Breast epithelium (tissue), 4 donors: ENCODE data around the gene CTNS. TPM values are rescaled to one million over a fixed set of nuclear protein-coding genes. Genes with fewer than 3 reads are reported as not detected.

Experiments used
- DNase-seq, 2 donors: peaks; one replicate each; pipeline ENCODE4 v3.0.0-alpha.2; 2019; ENCODE audit warnings: low spot score in 2 of 2
- H3K27ac ChIP-seq, 2 donors: fragments of 200-600 bp; sonication (generic) in 1 of 2; one replicate each; pipeline ENCODE4 v1.5.1; 2016 to 2019; ENCODE audit warnings: mild to moderate bottlenecking in 1 of 2
- H3K27me3 ChIP-seq, 2 donors: fragments of 200-600 bp; sonication (generic) in 1 of 2; one replicate each; pipeline versions ENCODE4 v1.5.1 to v1.6.0; 2017 to 2019; ENCODE audit warnings: control low read depth in 1 of 2, mild to moderate bottlenecking in 1 of 2
- H3K36me3 ChIP-seq: fragments of 200-600 bp; one replicate; pipeline ENCODE4 v1.5.1; 2019
- H3K4me1 ChIP-seq, 2 donors: fragments of 200-600 bp; sonication (generic); one replicate each; pipeline ENCODE4 v1.5.1; 2016 to 2019; ENCODE audit warnings: control low read depth in 1 of 2
- H3K4me3 ChIP-seq, 3 donors: fragments of 200-600 bp; sonication (generic); 1 replicate in 2 of 3; 2 replicates in 1 of 3; pipeline ENCODE4 v1.5.1; 2016 to 2019; ENCODE audit warnings: mild to moderate bottlenecking in 3 of 3, moderate library complexity in 2 of 3
- H3K9me3 ChIP-seq, 2 donors: fragments of 200-600 bp; sonication (generic) in 1 of 2; one replicate each; pipeline ENCODE4 v1.5.1; 2016 to 2019; ENCODE audit warnings: control low read depth in 1 of 2
- POLR2A ChIP-seq: fragments of 450-650 bp; IDR thresholded peaks from one replicate; pipeline ENCODE4 v1.6.1; 2016; ENCODE audit warnings: antibody characterized with exemption, mild to moderate bottlenecking, moderate library complexity
- POLR2AphosphoS5 ChIP-seq, 3 donors: sonication (generic); formaldehyde crosslinking; IDR thresholded peaks; one replicate each; pipeline ENCODE4 v1.6.1; 2017; ENCODE audit warnings: antibody characterized with exemption in 3 of 3
- intact Hi-C: fragments of 100-400 bp; cut with DNase I; formaldehyde crosslinking; loops from one replicate; pipeline ENCODE4 v1.15.1; 2023; ENCODE audit warnings: low total_unique reads
- total RNA-seq, 3 donors: library from RNA; depleted of rRNA; stranded (reverse); fragments of >200 nt; gene quantifications; one replicate each; pipeline ENCODE4 v1.1.0, GENCODE V29; 2016
- TF ChIP-seq, protein P1 (sequence below), 3 donors: fragments of 450-650 bp; IDR thresholded peaks; one replicate each; pipeline ENCODE4 v1.5.1; 2016 to 2017; ENCODE audit warnings: antibody characterized with exemption in 3 of 3, mild to moderate bottlenecking in 3 of 3, moderate library complexity in 3 of 3

Gene CTNS
- total RNA-seq, 3 donors from 2014 or later, result 20.0 to 31.0 (median 20.1) TPM

DNA sequence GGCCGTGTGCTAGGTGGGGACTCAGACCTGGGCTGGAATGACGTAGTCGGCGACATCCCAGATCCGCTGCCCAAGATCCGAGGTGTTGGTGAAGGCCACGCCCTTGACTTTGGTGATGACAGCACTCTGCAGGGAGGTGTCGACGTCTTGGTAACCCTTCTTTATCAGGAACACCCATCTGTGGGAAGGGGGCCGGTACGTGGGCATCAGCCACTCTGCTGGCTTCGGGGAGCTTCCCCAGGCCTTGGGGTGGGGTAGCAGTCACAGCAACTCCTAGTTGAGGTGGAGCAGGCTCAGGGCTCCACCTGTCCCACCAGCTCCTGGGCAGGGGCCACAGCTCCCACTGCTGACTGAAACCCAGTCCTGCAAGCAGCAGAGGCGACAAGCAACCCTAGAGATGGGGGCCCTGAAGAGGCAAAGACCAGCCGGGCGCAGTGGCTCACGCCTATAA is 55.1 kb downstream of the CTNS start:
- DNase-seq, result no peak
- Histone ChIP-seq H3K27ac (no peak overlapping the region), H3K9me3 (no peaks in the 10 kb centered on the region), H3K4me1 (peaks cover 0 to 4% of the 10 kb centered on the region in 2 donors), H3K27me3 (peaks cover 8 to 68% of the 10 kb centered on the region in 2 donors), H3K36me3 (no peaks in the 10 kb centered on the region), H3K4me3 (no peak overlapping the region)
- intact Hi-C loops, result no loop called here
- TF ChIP-seq, protein P1, sequence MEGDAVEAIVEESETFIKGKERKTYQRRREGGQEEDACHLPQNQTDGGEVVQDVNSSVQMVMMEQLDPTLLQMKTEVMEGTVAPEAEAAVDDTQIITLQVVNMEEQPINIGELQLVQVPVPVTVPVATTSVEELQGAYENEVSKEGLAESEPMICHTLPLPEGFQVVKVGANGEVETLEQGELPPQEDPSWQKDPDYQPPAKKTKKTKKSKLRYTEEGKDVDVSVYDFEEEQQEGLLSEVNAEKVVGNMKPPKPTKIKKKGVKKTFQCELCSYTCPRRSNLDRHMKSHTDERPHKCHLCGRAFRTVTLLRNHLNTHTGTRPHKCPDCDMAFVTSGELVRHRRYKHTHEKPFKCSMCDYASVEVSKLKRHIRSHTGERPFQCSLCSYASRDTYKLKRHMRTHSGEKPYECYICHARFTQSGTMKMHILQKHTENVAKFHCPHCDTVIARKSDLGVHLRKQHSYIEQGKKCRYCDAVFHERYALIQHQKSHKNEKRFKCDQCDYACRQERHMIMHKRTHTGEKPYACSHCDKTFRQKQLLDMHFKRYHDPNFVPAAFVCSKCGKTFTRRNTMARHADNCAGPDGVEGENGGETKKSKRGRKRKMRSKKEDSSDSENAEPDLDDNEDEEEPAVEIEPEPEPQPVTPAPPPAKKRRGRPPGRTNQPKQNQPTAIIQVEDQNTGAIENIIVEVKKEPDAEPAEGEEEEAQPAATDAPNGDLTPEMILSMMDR (IDR thresholded peaks at IDR 0.05), result no peak
- no peak for TF ChIP-seq POLR2AphosphoS5 (IDR thresholded peaks at IDR 0.05)
- TF ChIP-seq POLR2A, result no peak

DNA sequence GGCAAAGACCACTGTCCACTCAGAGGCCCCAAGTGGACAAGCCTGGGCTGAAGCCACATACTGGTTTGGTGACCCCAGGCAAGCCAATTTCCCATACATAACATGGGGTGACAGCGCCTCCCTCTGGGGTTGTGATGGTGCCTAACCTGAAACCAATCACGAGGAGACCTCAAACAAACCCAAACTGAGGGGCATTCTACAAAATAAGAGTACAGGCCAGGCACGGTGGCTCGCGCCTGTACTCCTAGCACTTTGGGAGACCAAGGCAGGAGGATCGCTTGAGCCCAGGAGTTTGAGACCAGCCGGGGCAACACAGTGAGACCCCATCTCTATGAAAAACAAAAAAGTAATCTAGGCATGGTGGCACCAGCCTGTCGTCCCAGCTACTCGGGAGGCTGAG is 55.8 kb downstream of the CTNS start:
- Histone ChIP-seq H3K27ac (no peak overlapping the region), H3K4me3 (no peak overlapping the region), H3K27me3 (peaks cover 8 to 75% of the 10 kb centered on the region in 2 donors), H3K9me3 (no peaks in the 10 kb centered on the region), H3K36me3 (no peaks in the 10 kb centered on the region), H3K4me1 (peaks cover 0 to 4% of the 10 kb centered on the region in 2 donors)
- TF ChIP-seq POLR2AphosphoS5 (IDR thresholded peaks at IDR 0.05) (no peak), POLR2A (no peak)
- TF ChIP-seq, protein P1 (IDR thresholded peaks at IDR 0.05), result no peak
- no peak for DNase-seq
- intact Hi-C loops, result no loop called here

DNA sequence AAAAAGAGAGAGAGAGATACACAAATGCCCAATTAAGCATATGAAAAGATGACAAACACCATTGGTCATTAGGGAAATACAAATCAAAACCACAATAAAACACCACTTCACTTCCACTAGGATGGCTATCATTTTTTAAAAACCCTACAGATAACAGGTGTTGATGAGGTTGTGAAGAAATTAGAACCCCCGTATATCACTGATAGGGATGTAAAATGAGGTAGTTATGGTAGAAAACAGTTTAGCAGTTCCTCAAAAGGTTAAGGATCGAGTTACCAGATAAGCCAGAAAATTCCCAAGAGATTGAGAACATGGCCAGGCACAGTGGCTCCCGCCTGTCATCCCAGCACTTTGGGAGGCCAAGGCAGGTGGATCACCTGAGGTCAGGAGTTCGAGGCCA is 56.6 kb downstream of the CTNS start:
- Histone ChIP-seq H3K27ac (no peak overlapping the region), H3K4me1 (peaks cover 0 to 4% of the 10 kb centered on the region in 2 donors), H3K9me3 (peaks cover 0 to 5% of the 10 kb centered on the region in 2 donors), H3K27me3 (peaks cover 8 to 75% of the 10 kb centered on the region in 2 donors), H3K36me3 (no peaks in the 10 kb centered on the region), H3K4me3 (no peak overlapping the region)
- intact Hi-C loops, result no loop called here
- DNase-seq, result no peak
- TF ChIP-seq, protein P1 (IDR thresholded peaks at IDR 0.05), result no peak
- TF ChIP-seq POLR2AphosphoS5 (IDR thresholded peaks at IDR 0.05), result no peak
- no peak for TF ChIP-seq POLR2A

- Histone ChIP-seq H3K27me3 (peaks cover 8 to 68% of the 10 kb centered on the region in 2 donors), H3K4me1 (peaks cover 0 to 4% of the 10 kb centered on the region in 2 donors), H3K4me3 (no peak overlapping the region), H3K36me3 (no peaks in the 10 kb centered on the region), H3K27ac (no peak overlapping the region), H3K9me3 (peaks cover 0 to 10% of the 10 kb centered on the region in 2 donors)
- DNase-seq, result no peak
- intact Hi-C loops, result no loop called here
- TF ChIP-seq POLR2AphosphoS5 (IDR thresholded peaks at IDR 0.05) (no peak), POLR2A (no peak)
- TF ChIP-seq, protein P1 (IDR thresholded peaks at IDR 0.05), result no peak
Observed at GRCh38 chr17:3693829-3694231, 57.3 kb downstream of the CTNS start.

GRCh38 chr17:3695129-3695722 is 58.7 kb downstream of the CTNS start:
- Histone ChIP-seq H3K9me3 (peaks cover 0 to 10% of the 10 kb centered on the region in 2 donors), H3K4me1 (peaks cover 0 to 4% of the 10 kb centered on the region in 2 donors), H3K27ac (no peak overlapping the region), H3K36me3 (no peaks in the 10 kb centered on the region), H3K4me3 (peak overlapping the region; percentile 30 to 68 (median 49)), H3K27me3 (peaks cover 8 to 64% of the 10 kb centered on the region in 2 donors)
- TF ChIP-seq, protein P1 (IDR thresholded peaks at IDR 0.05), result no peak
- TF ChIP-seq POLR2AphosphoS5 (IDR thresholded peaks at IDR 0.05) (no peak), POLR2A (no peak)
- no peak for DNase-seq
- intact Hi-C loops, result no loop called here
